ENCODE measurements around the gene SYNM. TPM values are rescaled to one million over a fixed set of nuclear protein-coding genes. Genes with fewer than 3 reads are reported as not detected.

SYNM gene
- polyA plus RNA-seq, 1 experiment: 1.8 TPM

DNA sequence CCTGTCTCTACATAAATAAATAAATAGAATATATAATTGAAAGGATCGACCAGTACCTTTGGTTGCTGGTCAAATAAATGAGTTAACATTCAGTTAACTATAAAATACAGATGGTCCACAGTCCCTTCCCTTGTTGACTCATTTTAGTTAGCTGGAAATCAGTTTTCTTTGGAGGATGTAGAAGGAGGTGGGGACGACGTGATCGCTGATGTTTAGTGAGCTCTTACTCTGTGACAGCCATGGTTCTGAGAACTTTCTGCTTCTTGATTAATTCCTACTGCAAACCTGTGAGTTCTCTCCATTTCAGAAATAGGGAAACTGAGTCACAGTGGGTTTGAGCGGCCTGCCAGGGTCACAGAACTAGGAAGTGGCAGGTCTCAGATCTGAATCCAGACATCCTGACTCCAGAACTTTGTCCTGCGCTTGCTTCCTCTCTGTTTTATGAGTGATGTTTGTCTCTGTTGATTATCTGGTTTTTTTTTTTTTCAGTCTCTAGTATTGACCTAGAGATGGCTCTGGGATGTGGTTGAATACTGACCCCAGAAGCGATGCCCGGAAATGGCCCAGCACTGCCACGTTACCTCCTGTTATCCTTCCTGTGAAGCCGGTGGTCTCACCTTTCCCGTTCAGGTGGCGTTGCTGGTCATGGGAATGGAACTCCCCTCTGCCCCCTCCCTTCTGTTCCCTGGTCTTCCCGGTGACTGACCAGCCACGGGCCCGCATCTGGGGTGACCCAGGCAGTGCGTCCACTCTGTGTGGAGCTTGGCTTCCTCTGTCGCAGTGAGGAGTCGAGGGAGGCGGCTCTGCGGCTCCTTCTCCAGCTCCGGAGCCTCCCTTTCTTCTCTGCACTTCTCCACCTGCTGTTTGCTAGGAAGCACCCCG, 18.2 kb downstream of the SYNM start:
- Histone ChIP-seq H3K36me3 (ENCODE audit: control insufficient read depth, insufficient read depth, low read length) (no peaks in the 10 kb centered on the region; the same call in 1 of the 2 replicates), H3K27me3 (ENCODE audit: control insufficient read depth, insufficient read depth, low read length) (no peaks in the 10 kb centered on the region), H3K4me3 (ENCODE audit: low read depth, low read length) (peak overlapping the region; percentile 24)
- DNase-seq (ENCODE audit: low read depth): no peak
- POLR2A ChIA-PET: interaction anchor here (0.6 kb wide), 1 partner anchor 360 kb away, joined by 3 read pairs; no protein-coding TSS in a partner anchor
- TF ChIP-seq, protein P1, sequence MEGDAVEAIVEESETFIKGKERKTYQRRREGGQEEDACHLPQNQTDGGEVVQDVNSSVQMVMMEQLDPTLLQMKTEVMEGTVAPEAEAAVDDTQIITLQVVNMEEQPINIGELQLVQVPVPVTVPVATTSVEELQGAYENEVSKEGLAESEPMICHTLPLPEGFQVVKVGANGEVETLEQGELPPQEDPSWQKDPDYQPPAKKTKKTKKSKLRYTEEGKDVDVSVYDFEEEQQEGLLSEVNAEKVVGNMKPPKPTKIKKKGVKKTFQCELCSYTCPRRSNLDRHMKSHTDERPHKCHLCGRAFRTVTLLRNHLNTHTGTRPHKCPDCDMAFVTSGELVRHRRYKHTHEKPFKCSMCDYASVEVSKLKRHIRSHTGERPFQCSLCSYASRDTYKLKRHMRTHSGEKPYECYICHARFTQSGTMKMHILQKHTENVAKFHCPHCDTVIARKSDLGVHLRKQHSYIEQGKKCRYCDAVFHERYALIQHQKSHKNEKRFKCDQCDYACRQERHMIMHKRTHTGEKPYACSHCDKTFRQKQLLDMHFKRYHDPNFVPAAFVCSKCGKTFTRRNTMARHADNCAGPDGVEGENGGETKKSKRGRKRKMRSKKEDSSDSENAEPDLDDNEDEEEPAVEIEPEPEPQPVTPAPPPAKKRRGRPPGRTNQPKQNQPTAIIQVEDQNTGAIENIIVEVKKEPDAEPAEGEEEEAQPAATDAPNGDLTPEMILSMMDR (IDR thresholded peaks at IDR 0.05; ENCODE audit: insufficient read depth, low read depth, low read length): no peak
- CTCF ChIA-PET: interaction anchor here (1.0 to 3.3 kb wide), 7 partner anchors 11 to 105 kb away, joined by 3 to 15 read pairs (median 4); partner anchors contain the start of gene SYNM

DNA sequence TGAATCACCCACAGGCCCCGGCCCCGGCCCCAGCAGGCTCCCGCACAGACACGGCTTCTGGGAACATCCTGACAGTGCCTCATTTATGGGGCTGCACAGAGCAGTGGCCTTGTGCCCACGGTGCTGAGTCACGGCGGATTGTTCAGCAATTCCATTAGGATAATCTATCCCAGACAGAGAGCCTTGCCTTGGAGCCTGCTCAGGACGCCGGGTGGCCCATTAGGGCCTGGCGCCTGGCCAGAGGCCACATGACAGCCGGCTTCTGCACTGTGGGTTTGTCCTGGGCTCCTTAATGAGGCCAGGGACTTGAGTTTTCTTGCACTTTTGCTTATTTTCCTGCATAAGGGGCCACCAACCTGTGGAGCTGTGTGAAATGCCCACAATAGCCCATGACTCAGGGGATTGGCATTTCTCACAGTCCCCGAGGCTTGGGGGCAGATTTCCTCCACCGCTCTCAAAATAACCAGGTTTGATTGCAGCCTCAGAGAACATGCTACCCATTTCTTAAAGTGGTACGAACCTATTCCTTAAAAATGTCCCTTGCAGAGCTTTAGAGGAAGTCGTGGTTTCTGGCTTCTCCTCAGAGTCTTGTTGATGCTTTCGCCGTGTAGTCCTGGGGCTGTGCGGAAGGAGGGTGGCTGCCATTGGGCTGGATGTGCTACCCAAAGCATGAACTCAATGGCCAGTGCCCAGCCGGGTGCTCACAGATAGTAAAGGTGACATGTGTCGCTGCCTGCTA, 19.0 kb downstream of the SYNM start:
- DNase-seq (ENCODE audit: low read depth): peak; percentile 92
- TF ChIP-seq, protein P1 (IDR thresholded peaks at IDR 0.05; ENCODE audit: insufficient read depth, low read depth, low read length): no peak
- no peaks in the 10 kb centered on the region; the same call in 1 of the 2 replicates for H3K36me3 ChIP-seq (ENCODE audit: control insufficient read depth, insufficient read depth, low read length)
- ChIA-PET POLR2A (interaction anchor here (0.6 kb wide), 3 partner anchors 58 to 448 kb away, joined by 3 read pairs; no protein-coding TSS in a partner anchor), CTCF (interaction anchor here (0.6 to 3.3 kb wide), 8 partner anchors 10 to 150 kb away, joined by 3 to 15 read pairs (median 4); partner anchors contain the start of gene SYNM)
- peak overlapping the region; percentile 24 for H3K4me3 ChIP-seq (ENCODE audit: low read depth, low read length)
- H3K27me3 ChIP-seq (ENCODE audit: control insufficient read depth, insufficient read depth, low read length): no peaks in the 10 kb centered on the region

DNA sequence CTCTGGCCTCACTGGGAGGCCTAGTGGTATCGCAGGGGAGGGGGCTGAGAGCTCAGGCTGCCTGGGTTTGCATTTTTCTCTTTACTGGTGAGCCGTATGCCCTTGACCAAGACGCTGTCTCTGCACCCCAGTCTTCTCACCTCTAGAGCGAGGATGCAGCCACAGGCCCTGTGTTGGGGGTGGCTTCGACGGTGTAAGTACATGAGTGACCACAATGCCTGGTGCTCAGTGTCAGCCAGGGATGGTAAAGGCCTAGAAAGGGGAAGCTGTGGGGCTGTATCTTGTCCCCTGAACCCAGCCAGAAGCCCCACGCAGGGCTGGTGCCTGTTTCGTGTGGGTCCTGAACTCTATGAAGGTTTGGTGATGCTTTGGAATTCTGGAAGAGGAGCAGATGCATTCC, 19.8 kb downstream of the SYNM start:
- DNase-seq (ENCODE audit: low read depth): no peak
- CTCF ChIA-PET: interaction anchor here (1.2 to 3.3 kb wide), 3 partner anchors 9 to 24 kb away, joined by 4 to 15 read pairs (median 5); partner anchors contain the start of gene SYNM
- TF ChIP-seq, protein P1 (IDR thresholded peaks at IDR 0.05; ENCODE audit: insufficient read depth, low read depth, low read length): no peak
- H3K36me3 ChIP-seq (ENCODE audit: control insufficient read depth, insufficient read depth, low read length): no peaks in the 10 kb centered on the region; the same call in 1 of the 2 replicates
- H3K27me3 ChIP-seq (ENCODE audit: control insufficient read depth, insufficient read depth, low read length): no peaks in the 10 kb centered on the region
- no peak overlapping the region for H3K4me3 ChIP-seq (ENCODE audit: low read depth, low read length)
- POLR2A ChIA-PET: no interaction called here

DNA sequence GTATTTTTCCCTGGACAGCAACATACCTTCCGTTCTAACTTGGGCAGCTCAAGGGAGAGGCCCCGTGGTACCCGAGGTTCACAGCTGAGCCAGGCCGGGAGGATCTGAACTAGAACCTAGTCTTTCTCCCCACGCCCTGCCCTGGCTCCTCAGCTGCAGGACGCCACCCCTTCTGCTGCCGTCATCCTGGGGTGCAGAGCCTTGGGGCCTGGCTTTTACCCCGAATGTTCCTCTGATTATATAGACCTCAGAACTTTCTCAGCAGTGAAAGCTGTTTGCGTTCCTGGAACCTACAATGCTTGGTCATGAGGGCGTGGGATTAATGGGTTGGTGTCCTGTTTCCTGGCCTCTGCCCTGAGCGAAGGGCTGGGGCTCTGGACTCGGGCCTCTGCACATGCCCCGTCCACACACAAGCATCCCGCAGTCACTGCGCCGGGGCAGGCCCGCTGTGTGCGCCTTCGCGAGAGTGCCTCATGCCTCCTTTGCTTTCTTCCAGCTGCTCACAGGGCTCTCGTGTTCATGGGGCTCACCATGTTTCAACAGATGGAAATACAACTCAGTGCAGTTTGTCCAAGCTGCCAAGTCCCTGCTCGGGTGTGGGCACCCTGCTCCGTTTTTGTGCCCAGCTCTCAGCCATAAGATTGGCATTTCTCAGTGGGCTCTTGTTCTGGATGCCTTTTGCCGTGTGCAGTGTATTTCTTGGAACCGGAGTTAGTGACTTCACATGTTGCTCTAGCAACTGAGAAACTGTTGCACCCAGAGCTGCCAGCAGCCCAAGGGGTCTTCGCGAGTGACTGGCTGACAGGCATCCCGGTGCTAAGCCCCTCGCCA, 20.4 kb downstream of the SYNM start:
- CTCF ChIA-PET: interaction anchor here (1.2 kb wide), 1 partner anchor 8 kb away, joined by 5 read pairs; no protein-coding TSS in a partner anchor
- POLR2A ChIA-PET: no interaction called here
- DNase-seq (ENCODE audit: low read depth): no peak
- Histone ChIP-seq H3K4me3 (ENCODE audit: low read depth, low read length) (no peak overlapping the region), H3K27me3 (ENCODE audit: control insufficient read depth, insufficient read depth, low read length) (no peaks in the 10 kb centered on the region), H3K36me3 (ENCODE audit: control insufficient read depth, insufficient read depth, low read length) (no peaks in the 10 kb centered on the region; the same call in 1 of the 2 replicates)
- TF ChIP-seq, protein P1 (IDR thresholded peaks at IDR 0.05; ENCODE audit: insufficient read depth, low read depth, low read length): no peak

Data from BJ (cell line).